MM.1S (cell line): ENCODE measurements around the gene ZNF775.

ENCODE experiments used
- DNase-seq: peaks from one replicate; pipeline ENCODE4 v3.0.0-alpha.2; 2015
- H2AFZ ChIP-seq: fragments of 300-600 bp; sonication (generic); 2 replicates; pipeline ENCODE4 v1.6.0; 2016; ENCODE audit warnings: antibody characterized with exemption, low read length
- H3F3A ChIP-seq: fragments of 300-600 bp; sonication (generic); 2 replicates; pipeline ENCODE4 v1.6.1; 2016; ENCODE audit warnings: mild to moderate bottlenecking, antibody characterized with exemption, low read length, moderate library complexity, mixed read lengths; ENCODE audit not compliant: insufficient read depth
- H3K27ac ChIP-seq: fragments of 300-600 bp; sonication (generic); 2 replicates; pipeline ENCODE4 v1.5.1; 2016; ENCODE audit warnings: mild to moderate bottlenecking, low read length
- H3K27me3 ChIP-seq: fragments of 300-600 bp; sonication (generic); replicated peaks from 2 replicates; pipeline ENCODE4 v1.6.0; 2016; ENCODE audit warnings: low read length; ENCODE audit not compliant: insufficient read depth
- H3K36me3 ChIP-seq: fragments of 300-600 bp; sonication (generic); replicated peaks from 2 replicates; pipeline ENCODE4 v1.6.1; 2016; ENCODE audit warnings: mild to moderate bottlenecking, low read length, mixed read lengths; ENCODE audit not compliant: insufficient read depth
- H3K4me1 ChIP-seq: fragments of 300-600 bp; sonication (generic); 2 replicates; pipeline ENCODE4 v1.6.1; 2016; ENCODE audit warnings: low read length, mixed read lengths
- H3K4me2 ChIP-seq: fragments of 300-600 bp; sonication (generic); 2 replicates; pipeline ENCODE4 v1.6.0; 2016; ENCODE audit warnings: low read depth, low read length
- H3K4me3 ChIP-seq: fragments of 300-600 bp; sonication (generic); 2 replicates; pipeline ENCODE4 v1.5.1; 2016; ENCODE audit warnings: low read length, mixed read lengths
- H3K79me2 ChIP-seq: fragments of 300-600 bp; sonication (generic); 2 replicates; pipeline ENCODE4 v1.6.1; 2016; ENCODE audit warnings: mixed run types, low read length, mixed read lengths
- H3K9ac ChIP-seq: fragments of 300-600 bp; sonication (generic); 2 replicates; pipeline ENCODE4 v1.6.1; 2016; ENCODE audit warnings: low read length, mixed read lengths
- H3K9me2 ChIP-seq: fragments of 300-600 bp; sonication (generic); replicated peaks from 2 replicates; pipeline ENCODE4 v1.6.1; 2016; ENCODE audit warnings: mild to moderate bottlenecking, low read length, mixed read lengths; ENCODE audit not compliant: insufficient read depth
- H3K9me3 ChIP-seq: fragments of 300-600 bp; sonication (generic); replicated peaks from 2 replicates; pipeline ENCODE4 v1.6.1; 2016; ENCODE audit warnings: mild to moderate bottlenecking, low read length, mixed read lengths; ENCODE audit not compliant: insufficient read depth
- H4K20me1 ChIP-seq: fragments of 300-600 bp; sonication (generic); 2 replicates; pipeline ENCODE4 v1.6.1; 2016; ENCODE audit warnings: mild to moderate bottlenecking, low read length, moderate library complexity, mixed read lengths; ENCODE audit not compliant: insufficient read depth
- CTCF ChIP-seq: fragments of 300-600 bp; sonication (generic); IDR thresholded peaks from 2 replicates; pipeline ENCODE4 v1.5.1; 2016; ENCODE audit warnings: antibody characterized with exemption, low read length, mixed read lengths
- EZH2 ChIP-seq: fragments of 300-600 bp; sonication (generic); optimal IDR thresholded peaks from 2 replicates; pipeline ENCODE3; 2017; ENCODE audit warnings: low read depth, mild to moderate bottlenecking, antibody characterized with exemption, low read length, mixed read lengths
- EZH2phosphoT487 ChIP-seq: fragments of 300-600 bp; sonication (generic); IDR thresholded peaks from 2 replicates; pipeline ENCODE4 v1.6.1; 2018; ENCODE audit warnings: antibody characterized with exemption, low read length

Gene ZNF775

GRCh38 chr7:150382844-150383225, 3.7 kb downstream of the ZNF775 start:
- Histone ChIP-seq H3K4me1 (peaks cover 73% of the 10 kb centered on the region), H3K36me3 (no peaks in the 10 kb centered on the region), H4K20me1 (no peaks in the 10 kb centered on the region), H3F3A (peaks cover 68% of the 10 kb centered on the region), H3K9me3 (no peaks in the 10 kb centered on the region), H2AFZ (peak overlapping the region; percentile 40; the same call in 1 of the 2 replicates), H3K4me3 (peak overlapping the region; percentile 56), H3K9ac (peak overlapping the region; percentile 80), H3K4me2 (peak overlapping the region; percentile 93), H3K9me2 (no peaks in the 10 kb centered on the region), H3K27ac (peak overlapping the region; percentile 86), H3K79me2 (peaks cover 58% of the 10 kb centered on the region), H3K27me3 (no peaks in the 10 kb centered on the region)
- peak; percentile 74 for DNase-seq
- TF ChIP-seq EZH2 (no peak), EZH2phosphoT487 (no peak), CTCF (no peak)

DNA sequence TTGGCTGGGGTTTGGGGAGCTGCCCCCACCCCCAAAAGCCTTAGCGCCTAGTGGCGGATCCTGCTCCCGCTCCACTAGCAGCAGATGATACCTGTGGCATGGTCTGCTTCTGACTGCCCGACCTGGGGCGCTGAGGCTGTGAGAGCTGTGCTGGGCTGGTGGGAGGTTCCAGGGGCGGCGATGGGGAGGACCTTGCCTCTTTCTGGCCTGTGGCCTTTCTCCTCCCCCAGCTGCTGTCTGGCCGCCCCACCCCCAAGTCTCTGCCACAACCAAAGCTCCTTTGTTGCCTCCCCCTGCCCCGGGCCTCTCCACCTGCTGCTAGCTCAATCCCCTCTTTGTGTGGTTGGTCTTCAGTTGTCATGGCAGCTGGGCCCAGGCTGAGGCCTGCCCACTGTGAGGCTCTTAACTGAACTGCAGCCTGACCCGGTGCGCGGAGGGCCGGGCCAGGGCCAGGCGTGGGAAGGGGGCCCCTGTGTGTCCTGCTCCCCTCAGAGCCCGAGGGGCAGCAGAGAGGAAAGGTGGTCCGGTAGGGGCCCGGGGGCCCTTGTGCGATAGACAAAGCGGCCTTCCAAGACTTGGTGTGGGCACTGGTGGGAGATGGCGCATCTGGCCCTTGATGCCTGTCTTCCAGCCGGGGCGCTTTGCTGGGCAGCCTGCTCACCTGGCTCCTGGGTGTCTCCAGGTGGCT, 4.7 kb downstream of the ZNF775 start:
- peak overlapping the region; percentile 93 for H3K4me2 ChIP-seq
- peak overlapping the region; percentile 86 for H3K27ac ChIP-seq
- no peak for TF ChIP-seq CTCF
- no peak for TF ChIP-seq EZH2
- no peak for TF ChIP-seq EZH2phosphoT487
- DNase-seq = peak; percentile 90
- H3K36me3 ChIP-seq = no peaks in the 10 kb centered on the region
- H3K9ac ChIP-seq = peak overlapping the region; percentile 80
- no peaks in the 10 kb centered on the region for H3K27me3 ChIP-seq
- no peak overlapping the region for H2AFZ ChIP-seq
- H3K4me3 ChIP-seq = peak overlapping the region; percentile 56
- peaks cover 58% of the 10 kb centered on the region for H3K79me2 ChIP-seq
- H3F3A ChIP-seq = peaks cover 58% of the 10 kb centered on the region
- H3K9me2 ChIP-seq = no peaks in the 10 kb centered on the region
- peaks cover 66% of the 10 kb centered on the region for H3K4me1 ChIP-seq
- no peaks in the 10 kb centered on the region for H3K9me3 ChIP-seq
- H4K20me1 ChIP-seq = no peaks in the 10 kb centered on the region

DNA sequence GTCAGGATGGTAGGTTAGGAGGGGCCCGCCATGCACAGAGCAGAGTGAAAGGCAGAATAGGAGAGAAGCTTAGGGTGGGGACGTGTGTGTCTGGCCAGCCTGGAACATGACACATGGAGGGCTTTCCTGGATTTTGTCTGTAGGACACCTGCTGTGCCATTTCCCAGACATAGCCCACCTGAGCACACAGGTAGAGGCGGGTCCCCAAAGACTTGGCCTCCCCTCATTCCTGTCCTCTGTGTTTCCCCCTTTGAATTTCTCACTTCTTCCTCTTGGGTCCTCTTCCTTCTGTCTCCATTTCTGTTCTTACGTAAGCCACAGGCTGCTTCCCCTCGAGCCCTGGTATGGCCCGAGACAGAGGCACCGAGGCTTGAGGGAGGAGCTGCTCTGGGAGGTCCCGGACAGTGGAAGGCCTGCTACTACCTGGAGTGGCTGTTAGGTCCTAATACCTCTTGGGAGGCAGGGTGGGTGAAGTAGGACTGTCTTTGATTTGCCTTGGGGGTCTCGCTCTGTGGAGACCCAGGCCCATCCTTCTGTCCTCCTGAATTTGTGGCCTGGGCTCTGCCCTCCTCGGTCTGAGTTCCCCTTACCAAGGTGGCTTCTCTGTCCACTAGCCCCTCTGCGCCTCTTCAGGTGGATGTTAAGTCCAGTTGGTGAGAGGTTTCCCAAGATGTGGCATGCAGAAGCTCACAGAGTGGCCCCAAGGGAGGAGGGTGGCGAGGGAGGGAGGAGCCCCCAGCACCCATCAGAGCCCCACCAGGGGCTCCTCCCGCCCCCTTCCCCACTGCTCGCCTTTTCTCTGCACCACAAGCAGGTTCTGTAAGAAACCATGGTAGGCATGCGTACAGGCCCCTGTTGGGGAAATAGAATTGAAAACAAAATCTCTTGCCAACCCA, 5.5 kb downstream of the ZNF775 start:
- TF ChIP-seq EZH2phosphoT487 (no peak), EZH2 (no peak), CTCF (no peak)
- peaks cover 53% of the 10 kb centered on the region for H3F3A ChIP-seq
- H3K4me3 ChIP-seq = no peak overlapping the region
- H2AFZ ChIP-seq = no peak overlapping the region
- H3K27ac ChIP-seq = peak overlapping the region; percentile 86
- H3K4me2 ChIP-seq = peak overlapping the region; percentile 93
- H3K4me1 ChIP-seq = peaks cover 66% of the 10 kb centered on the region
- no peaks in the 10 kb centered on the region for H3K36me3 ChIP-seq
- no peaks in the 10 kb centered on the region for H4K20me1 ChIP-seq
- no peak for DNase-seq
- H3K9me2 ChIP-seq = no peaks in the 10 kb centered on the region
- H3K79me2 ChIP-seq = peaks cover 56% of the 10 kb centered on the region
- H3K27me3 ChIP-seq = no peaks in the 10 kb centered on the region
- H3K9ac ChIP-seq = peak overlapping the region; percentile 49; the same call in 1 of the 2 replicates
- H3K9me3 ChIP-seq = no peaks in the 10 kb centered on the region
